Cardiac muscle cell (in vitro differentiated cells and primary cell): Measurements from ENCODE around the gene KDM4C. TPM values are rescaled to one million over a fixed set of nuclear protein-coding genes. Genes with fewer than 3 reads are reported as not detected.

Source experiments
- DNase-seq, 2 donors: peaks; one replicate each; pipeline versions ENCODE4 v3.0.0 to v3.0.0-alpha.2; 2010 to 2017; ENCODE audit warnings: low read depth in 1 of 2, low spot score in 1 of 2
- H3K27ac ChIP-seq: fragments of 200-600 bp; sonication (generic); 2 replicates; pipeline ENCODE4 v1.5.1; 2016
- H3K27me3 ChIP-seq: fragments of 200-600 bp; sonication (generic); 2 replicates; pipeline ENCODE4 v1.6.0; 2016; ENCODE audit warnings: control low read depth
- H3K36me3 ChIP-seq: fragments of 200-600 bp; sonication (generic); 2 replicates; pipeline ENCODE4 v1.5.1; 2016; ENCODE audit warnings: control low read depth
- H3K4me1 ChIP-seq: fragments of 200-600 bp; sonication (generic); 2 replicates; pipeline ENCODE4 v1.8.1; 2017; ENCODE audit warnings: low read depth, mild to moderate bottlenecking, mixed run types
- H3K4me3 ChIP-seq: fragments of 200-600 bp; sonication (generic); 2 replicates; pipeline ENCODE4 v1.5.1; 2016; ENCODE audit warnings: mild to moderate bottlenecking
- H3K9me3 ChIP-seq: fragments of 200-600 bp; sonication (generic); 2 replicates; pipeline ENCODE4 v1.5.1; 2017; ENCODE audit warnings: low read depth, mild to moderate bottlenecking, control low read depth
- CTCF ChIP-seq: IDR thresholded peaks from 2 replicates; pipeline ENCODE4 v1.5.1; 2012; ENCODE audit warnings: low read depth, mild to moderate bottlenecking, low read length
- polyA plus RNA-seq: library from polyadenylated mRNA; unstranded; fragments of >200 nt; fragmentation: Nextera tagmentation; extraction: Ambion mirVana; gene quantifications from 2 replicates; pipeline ENCODE4 v1.2.1, GENCODE V29; 2016
- total RNA-seq: library from RNA; depleted of rRNA; stranded (reverse); fragments of >200 nt; gene quantifications from 2 replicates; pipeline ENCODE4 v1.2.3, GENCODE V29; 2016

Gene KDM4C
- total and polyA plus RNA-seq, 2 experiments from 2014 or later = 15.1 to 32.0 TPM

DNA sequence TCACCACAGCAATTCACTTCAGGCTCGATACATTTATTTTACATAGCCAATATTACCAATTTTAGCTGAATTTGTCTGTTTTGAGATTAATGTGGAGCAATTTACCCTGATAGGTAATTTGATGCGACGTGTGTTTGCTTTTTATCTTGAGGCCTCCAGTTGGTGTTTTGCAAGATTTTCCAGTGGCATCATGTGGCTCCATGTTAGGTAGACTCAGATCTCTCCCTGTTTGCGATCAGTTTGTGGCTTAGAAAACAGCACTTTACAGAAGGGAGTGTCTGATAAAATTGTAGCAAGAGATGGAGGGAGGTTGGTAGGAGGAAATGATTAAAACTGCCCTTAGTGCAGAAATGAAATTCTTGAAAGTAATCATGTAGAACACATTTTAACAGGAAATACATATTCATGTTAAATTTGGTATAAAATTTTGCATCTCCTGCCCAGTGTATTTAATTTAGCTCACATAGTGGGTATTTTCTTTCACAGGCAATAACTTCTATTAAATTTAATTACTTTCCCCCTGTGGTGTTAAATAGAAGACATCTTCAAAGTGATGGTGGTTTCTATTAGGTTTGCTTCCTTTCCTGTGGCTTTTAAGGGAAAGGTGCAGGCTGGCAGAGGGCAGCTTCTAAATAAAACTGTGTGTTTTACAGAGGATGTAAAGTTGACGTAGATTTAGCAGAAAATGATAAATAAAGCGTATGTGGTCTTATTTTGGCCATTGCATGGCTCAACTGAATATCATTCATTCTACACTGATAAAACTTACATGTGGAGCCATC is 135.8 kb downstream of the KDM4C start:
- no peak overlapping the region for H3K4me3 ChIP-seq
- H3K9me3 ChIP-seq = no peaks in the 10 kb centered on the region
- DNase-seq = no peak
- TF ChIP-seq CTCF = no peak
- H3K36me3 ChIP-seq = peaks cover 4% of the 10 kb centered on the region
- no peaks in the 10 kb centered on the region for H3K27me3 ChIP-seq
- H3K27ac ChIP-seq = no peak overlapping the region
- H3K4me1 ChIP-seq = no peaks in the 10 kb centered on the region

GRCh38 chr9:6894135-6894534 is 136.4 kb downstream of the KDM4C start:
- H3K4me1 ChIP-seq = no peaks in the 10 kb centered on the region
- H3K27me3 ChIP-seq = no peaks in the 10 kb centered on the region
- H3K27ac ChIP-seq = no peak overlapping the region
- no peak overlapping the region for H3K4me3 ChIP-seq
- no peaks in the 10 kb centered on the region for H3K9me3 ChIP-seq
- no peak for TF ChIP-seq CTCF
- H3K36me3 ChIP-seq = peaks cover 4% of the 10 kb centered on the region
- no peak for DNase-seq

DNA sequence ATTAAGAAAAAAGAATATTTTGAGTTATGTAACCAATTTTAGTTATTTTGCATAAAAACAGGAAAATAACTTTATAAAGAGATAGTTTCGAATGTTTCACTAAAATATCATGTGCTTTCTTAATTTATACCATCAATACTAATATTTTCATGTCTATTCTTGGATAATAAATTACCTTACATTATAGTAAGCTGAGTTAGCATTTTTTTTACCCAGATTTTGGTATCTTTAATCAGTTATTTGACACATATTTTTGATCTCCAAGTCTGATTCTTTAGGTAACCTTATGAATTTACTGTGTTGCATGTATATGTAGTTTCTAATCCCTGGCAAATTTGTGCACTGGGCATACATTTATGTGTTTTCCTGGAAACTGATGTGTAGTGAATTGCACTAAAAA is 138.0 kb downstream of the KDM4C start:
- Histone ChIP-seq H3K27ac (no peak overlapping the region), H3K9me3 (no peaks in the 10 kb centered on the region), H3K27me3 (no peaks in the 10 kb centered on the region), H3K36me3 (peaks cover 4% of the 10 kb centered on the region), H3K4me1 (no peaks in the 10 kb centered on the region), H3K4me3 (no peak overlapping the region)
- no peak for TF ChIP-seq CTCF
- DNase-seq = no peak

DNA sequence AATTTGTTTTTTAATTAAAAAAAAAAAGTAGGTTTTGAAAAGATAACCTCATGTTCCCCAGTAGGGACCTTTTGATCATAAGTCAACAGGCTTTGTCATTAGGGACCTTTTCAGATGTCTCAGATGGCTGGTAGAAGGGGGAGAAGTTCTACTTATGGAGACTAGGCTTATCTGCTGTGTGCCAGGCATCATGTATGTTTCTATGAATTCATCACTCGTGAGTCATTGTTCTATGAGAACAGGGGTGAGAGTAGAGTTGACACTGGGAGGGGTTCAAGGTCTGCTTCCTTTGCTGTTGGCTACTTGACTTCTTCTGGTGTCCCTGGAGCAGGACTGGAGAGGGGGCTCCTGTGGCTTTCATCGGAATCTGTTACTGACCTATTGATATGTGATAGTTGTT is 138.8 kb downstream of the KDM4C start:
- Histone ChIP-seq H3K36me3 (peaks cover 4% of the 10 kb centered on the region), H3K4me1 (no peaks in the 10 kb centered on the region), H3K9me3 (no peaks in the 10 kb centered on the region), H3K4me3 (no peak overlapping the region), H3K27ac (no peak overlapping the region), H3K27me3 (no peaks in the 10 kb centered on the region)
- TF ChIP-seq CTCF = no peak
- DNase-seq = peak in 1 of 2 donors; percentile 17

DNA sequence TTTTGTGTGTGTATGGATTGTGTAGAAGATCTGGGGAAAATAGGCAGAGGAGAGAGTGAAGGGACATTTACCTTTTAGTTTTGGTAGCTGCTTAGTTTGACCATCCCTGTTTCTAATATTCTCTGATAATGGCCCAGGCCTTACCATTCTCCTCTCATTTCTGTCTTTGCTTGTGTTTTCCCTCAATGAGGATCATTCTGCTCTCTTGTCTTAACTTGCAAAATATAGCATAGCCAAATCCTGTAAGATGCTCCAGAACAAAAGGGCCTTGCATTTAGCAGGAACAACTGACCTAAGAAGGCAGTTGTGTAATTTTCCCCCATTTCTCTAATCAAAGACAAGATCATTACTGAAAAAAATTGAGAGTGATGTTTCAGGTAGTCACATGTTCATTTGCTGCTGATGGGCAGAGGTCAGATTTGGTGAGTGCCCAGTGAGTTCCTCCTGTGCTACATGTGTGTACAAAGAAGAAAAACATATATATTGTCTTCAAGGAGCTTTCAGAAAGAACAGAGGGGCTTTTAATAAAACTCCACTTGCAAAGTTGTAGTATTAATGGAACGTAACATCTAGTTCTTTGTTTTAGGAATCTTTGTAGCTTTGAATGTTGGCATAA is 139.5 kb downstream of the KDM4C start:
- Histone ChIP-seq H3K27me3 (no peaks in the 10 kb centered on the region), H3K9me3 (no peaks in the 10 kb centered on the region), H3K36me3 (peaks cover 4% of the 10 kb centered on the region), H3K4me3 (no peak overlapping the region), H3K27ac (no peak overlapping the region), H3K4me1 (no peaks in the 10 kb centered on the region)
- no peak for DNase-seq
- no peak for TF ChIP-seq CTCF
